ENCODE data around the gene VSIG4.

The VSIG4 gene

GRCh38 chrX:66023385-66024091 is 16.3 kb downstream of the VSIG4 start:
- DNase-seq, result no peak

- DNase-seq, result peak; percentile 13
Measured at GRCh38 chrX:66022632-66023384, 17.1 kb downstream of the VSIG4 start.

- DNase-seq, result no peak
Measured at GRCh38 chrX:66021765-66022631, 17.9 kb downstream of the VSIG4 start.

- no peak for DNase-seq
Measured at GRCh38 chrX:66021401-66021764, 18.5 kb downstream of the VSIG4 start.

- no peak for DNase-seq
Measured at GRCh38 chrX:66020631-66021334, 19.1 kb downstream of the VSIG4 start.

- no peak for DNase-seq
Measured at GRCh38 chrX:66019974-66020373, 19.9 kb downstream of the VSIG4 start.

DNA sequence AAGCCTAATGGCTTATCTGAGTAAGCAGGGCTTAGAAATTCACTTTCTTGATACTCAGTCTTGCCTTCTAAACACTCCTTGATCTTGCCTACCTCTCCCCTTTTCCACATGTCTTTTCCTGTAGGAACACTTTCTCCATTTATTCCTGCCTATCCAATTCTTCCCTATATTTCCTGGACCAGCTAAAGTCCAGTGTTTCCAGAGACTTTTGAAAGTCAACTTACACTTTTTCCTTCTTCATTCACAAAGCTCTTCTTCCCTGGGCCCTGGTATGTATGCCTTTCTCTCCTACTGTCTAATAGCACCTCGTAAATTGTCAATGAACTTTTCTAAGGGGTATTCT is 20.6 kb downstream of the VSIG4 start:
- DNase-seq, result no peak

GRCh38 chrX:66018585-66019309 is 21.1 kb downstream of the VSIG4 start:
- DNase-seq, result no peak

- DNase-seq, result no peak
Measured at GRCh38 chrX:66017659-66018170, 22.2 kb downstream of the VSIG4 start.

DNA sequence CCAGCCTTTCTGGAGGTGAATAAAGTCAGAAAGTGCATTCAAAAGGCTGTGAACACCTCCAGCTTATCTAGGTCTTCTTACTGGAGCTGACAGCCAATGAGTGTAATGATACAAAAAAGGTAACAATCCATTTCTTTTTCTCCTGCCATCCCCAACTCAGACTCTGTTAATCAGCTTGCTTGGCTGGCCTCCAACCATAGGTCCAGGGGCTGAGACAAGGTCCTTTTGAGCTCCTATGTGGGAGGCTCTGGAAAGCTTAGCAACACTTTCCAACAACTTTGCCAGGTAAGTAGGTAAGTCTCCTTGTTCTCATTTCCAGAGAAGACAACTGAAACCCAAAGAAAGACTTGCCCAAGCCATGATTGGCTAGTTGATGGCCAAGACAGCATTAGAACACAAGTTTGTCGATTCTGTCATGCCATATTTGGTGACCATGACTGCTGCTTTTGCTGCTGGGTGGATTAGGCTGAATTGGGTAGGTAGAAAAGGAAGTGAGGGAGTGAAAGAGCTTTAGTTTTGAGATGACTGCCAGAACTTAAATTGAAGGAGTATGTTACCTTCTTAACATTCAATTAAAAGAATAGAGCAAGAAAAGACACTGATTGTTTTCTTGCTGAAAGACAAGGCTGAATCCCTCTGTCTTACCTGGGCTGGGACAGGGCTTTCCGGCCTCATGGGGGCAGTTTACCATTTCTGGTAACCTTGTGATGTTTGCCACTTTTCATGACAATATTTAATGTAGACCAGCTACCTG is 22.8 kb downstream of the VSIG4 start:
- no peak for DNase-seq

DNA sequence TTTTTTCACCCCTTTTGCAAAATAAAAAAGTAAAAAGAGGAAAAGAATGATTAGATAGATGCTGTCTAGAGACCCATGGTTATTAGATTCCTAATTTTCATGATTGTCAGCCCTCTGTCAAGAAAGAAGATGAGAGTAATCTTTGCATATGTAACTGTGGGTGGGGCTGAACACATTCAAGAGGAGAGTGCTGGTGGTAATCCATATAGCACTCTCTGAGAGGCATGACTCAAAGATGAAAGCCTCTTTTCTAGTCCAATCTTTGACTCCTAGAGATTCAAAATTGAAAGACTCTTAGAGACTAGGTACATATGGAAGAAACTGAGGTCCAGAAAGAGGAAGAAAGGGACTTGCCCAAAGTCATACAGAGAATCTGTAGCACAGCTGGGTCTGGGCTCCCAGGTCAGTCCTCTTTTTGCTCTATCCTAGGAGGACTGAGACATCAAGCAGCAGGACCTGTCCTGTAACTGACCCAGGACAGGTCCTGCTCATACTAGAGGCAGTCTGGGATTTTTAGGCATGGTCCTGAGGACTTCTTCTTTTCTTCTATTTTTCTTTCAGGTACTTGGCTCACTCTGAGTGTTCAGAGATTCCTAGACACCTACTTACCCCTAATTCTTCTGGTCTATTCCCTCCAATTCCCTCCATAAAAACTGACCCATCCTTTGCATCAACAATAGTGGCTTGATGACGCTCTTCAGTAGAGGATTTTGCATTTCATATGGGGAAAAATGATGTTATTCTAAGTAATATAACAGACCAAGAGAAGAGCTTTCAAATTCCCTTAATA is 23.8 kb downstream of the VSIG4 start:
- DNase-seq, result no peak

- DNase-seq, result no peak
Measured at GRCh38 chrX:66015152-66015831, 24.6 kb downstream of the VSIG4 start.

DNA sequence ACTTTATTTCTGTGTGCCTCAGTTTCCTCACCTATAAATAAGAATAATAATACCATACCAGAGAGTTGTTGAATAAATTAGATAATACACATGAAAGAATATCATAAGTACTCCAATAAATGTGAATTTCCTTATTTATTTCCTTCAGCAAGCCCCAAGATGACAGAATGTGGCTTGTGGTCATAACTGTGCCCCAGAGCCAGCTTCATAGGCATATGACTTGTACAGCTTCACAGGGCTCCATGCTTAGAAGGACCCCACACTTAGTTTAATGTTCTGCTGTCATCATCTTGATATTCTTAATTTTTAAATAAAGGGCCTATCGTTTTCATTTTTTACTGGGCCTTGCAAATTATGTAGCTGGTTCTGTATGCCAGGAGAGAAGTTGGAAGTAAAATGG is 25.3 kb downstream of the VSIG4 start:
- DNase-seq, result no peak

- no peak for DNase-seq
Measured at GRCh38 chrX:66014084-66014483, 25.8 kb downstream of the VSIG4 start.

DNA sequence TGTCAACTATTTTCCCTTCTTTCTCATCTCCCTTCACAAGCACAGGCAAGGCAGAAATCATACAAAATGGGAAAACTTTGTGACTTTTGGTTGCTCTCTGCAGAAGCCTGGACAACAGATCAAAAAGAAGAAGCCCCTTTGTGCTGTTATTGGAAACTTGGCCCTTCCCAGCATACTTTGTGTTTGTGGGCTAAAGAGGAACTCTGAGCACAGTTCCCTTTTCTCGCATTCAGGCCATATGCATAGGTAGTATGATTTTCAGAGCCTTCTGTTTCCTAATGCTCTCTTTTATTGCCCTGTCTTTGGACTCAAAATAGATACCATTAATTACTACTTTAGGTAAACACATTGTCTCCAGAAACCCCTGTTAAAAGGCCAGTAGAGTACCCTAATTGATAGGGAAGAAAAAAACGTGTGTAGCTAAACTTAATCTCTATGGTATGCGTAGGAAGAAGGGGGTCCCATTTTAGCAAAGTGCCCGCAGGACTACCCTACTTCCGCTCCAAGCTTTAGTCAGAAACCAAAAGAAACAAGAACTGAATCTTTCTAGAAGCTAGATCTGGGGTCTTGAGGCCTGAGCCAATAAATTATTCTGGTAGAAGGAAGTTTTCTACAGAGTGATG is 26.6 kb downstream of the VSIG4 start:
- DNase-seq, result no peak

- no peak for DNase-seq
Measured at GRCh38 chrX:66012094-66012534, 27.8 kb downstream of the VSIG4 start.

DNA sequence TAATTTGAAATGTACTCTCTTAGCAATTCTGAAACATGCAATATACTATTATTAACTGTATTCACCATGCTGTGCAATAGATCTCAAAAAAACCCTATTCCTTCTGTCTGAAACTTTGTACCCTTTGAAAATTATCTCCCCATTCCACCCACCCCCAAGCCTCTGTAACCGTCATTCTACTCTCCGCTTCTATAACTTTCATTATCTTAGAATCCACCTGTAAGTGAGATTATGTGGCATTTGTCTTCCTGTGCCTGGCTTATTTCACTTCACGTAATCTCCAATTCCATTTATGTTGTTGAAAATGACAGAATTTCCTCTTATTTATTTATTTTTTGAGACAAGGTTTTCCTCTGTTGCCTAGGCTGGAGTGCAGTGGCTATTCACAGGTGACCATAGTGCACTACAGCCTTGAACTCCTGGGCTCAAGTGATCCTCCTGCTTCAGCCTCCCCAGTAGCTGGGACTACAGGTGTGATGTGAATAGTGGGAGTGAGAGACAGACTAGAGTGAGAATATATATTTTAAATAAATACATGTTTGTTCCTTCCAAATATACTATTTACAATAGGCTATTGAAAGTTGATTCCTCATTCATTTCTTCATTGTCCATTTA is 30.5 kb downstream of the VSIG4 start:
- DNase-seq, result no peak

GRCh38 chrX:66008328-66008970 is 31.4 kb downstream of the VSIG4 start:
- no peak for DNase-seq

Measured in NCI-H82 (cell line).